A549 (cell line): Measurements from ENCODE around the gene ANGEL1. TPM values are rescaled to one million over a fixed set of nuclear protein-coding genes. Genes with fewer than 3 reads are reported as not detected.

Experiments
- ATAC-seq, 2 experiments: fragments of 200-7000 bp in 1 of 2; fragments of >200 bp in 1 of 2; cut with Nextera tagmentation in 1 of 2; cut with Tn5 transposase in 1 of 2; 3 replicates each; pipeline versions ENCODE4 v1.8.0 to v1.9.1; 2018 to 2020; ENCODE audit warnings: mild to moderate bottlenecking in 1 of 2, moderate library complexity in 1 of 2
- CTCF ChIA-PET: fragments of 300-600 bp; sonication (Branson Sonifier 250); formaldehyde crosslinking; extraction: SDS; loops from one replicate; lab custom pipeline; 2021; ENCODE audit warnings: antibody characterized with exemption, inconsistent platforms; lab: Yijun Ruan, JAX
- POLR2A ChIA-PET: fragments of 350-600 bp; formaldehyde crosslinking; extraction: SDS; loops from one replicate; lab custom pipeline; 2021; ENCODE audit warnings: antibody characterized with exemption, inconsistent platforms; lab: Yijun Ruan, JAX
- DNase-seq, 2 experiments: peaks; one replicate each; pipeline versions ENCODE4 v3.0.0 to v3.0.0-alpha.2; 2011 to 2016; ENCODE audit warnings: low read depth in 1 of 2, low spot score in 1 of 2
- FAIRE-seq: peaks from 2 replicates; lab custom pipeline; 2011; peaks lifted over from hg19 to GRCh38; lab: Jason Lieb, UNC
- H3K27ac ChIP-seq, 2 experiments: fragments of >200 bp; sonication (Bioruptor Twin); formaldehyde crosslinking; 3 replicates each; pipeline ENCODE4 v1.5.1; 2016 to 2017
- H3K4me1 ChIP-seq: fragments of >200 bp; sonication (Bioruptor Twin); formaldehyde crosslinking; 3 replicates; pipeline ENCODE4 v1.6.1; 2016
- H3K4me2 ChIP-seq: fragments of >200 bp; sonication (Bioruptor Twin); formaldehyde crosslinking; 3 replicates; pipeline ENCODE4 v1.6.1; 2016
- H3K4me3 ChIP-seq: fragments of >200 bp; sonication (Bioruptor Twin); formaldehyde crosslinking; 3 replicates; pipeline ENCODE4 v1.5.1; 2016
- H3K9me3 ChIP-seq: fragments of >200 bp; sonication (Bioruptor Twin); formaldehyde crosslinking; 3 replicates; pipeline ENCODE4 v1.6.1; 2016
- ATOH8 ChIP-seq: fragments of 250-450 bp; sonication (Bioruptor Pico); IDR thresholded peaks from 2 replicates; pipeline ENCODE4 v1.5.0; 2020; ENCODE audit warnings: low read depth, mild to moderate bottlenecking, moderate library complexity
- CBX8 ChIP-seq: fragments of 200-600 bp; sonication (generic); IDR thresholded peaks from 2 replicates; pipeline ENCODE4 v1.6.1; 2016
- EHF ChIP-seq: fragments of 250-450 bp; sonication (Bioruptor Pico); IDR thresholded peaks from 2 replicates; pipeline ENCODE4 v1.5.0; 2020; ENCODE audit warnings: mild to moderate bottlenecking
- ESRRA ChIP-seq: fragments of 150-350 bp; IDR thresholded peaks from 2 replicates; pipeline ENCODE4 v1.6.1; 2014; ENCODE audit warnings: mild to moderate bottlenecking, low read length, borderline replicate concordance
- FOSL2 ChIP-seq, 2 experiments: fragments of 450-650 bp in 1 of 2; fragments of >200 bp in 1 of 2; sonication (Bioruptor Twin) in 1 of 2; formaldehyde crosslinking; IDR thresholded peaks; 2 replicates each; pipeline versions ENCODE4 v1.5.0 to v1.6.1; 2016 to 2020; ENCODE audit warnings: mild to moderate bottlenecking in 1 of 2, moderate library complexity in 1 of 2
- KDM1A ChIP-seq: fragments of 200-600 bp; sonication (generic); IDR thresholded peaks from 2 replicates; pipeline ENCODE4 v1.6.1; 2016; ENCODE audit warnings: low read depth, mild to moderate bottlenecking
- KDM5A ChIP-seq: fragments of 200-600 bp; sonication (generic); IDR thresholded peaks from 2 replicates; pipeline ENCODE4 v1.6.1; 2016; ENCODE audit warnings: antibody characterized with exemption, mild to moderate bottlenecking
- NPAS2 ChIP-seq: fragments of 250-450 bp; sonication (Bioruptor Pico); IDR thresholded peaks from 2 replicates; pipeline ENCODE4 v1.8.0; 2022; ENCODE audit warnings: mild to moderate bottlenecking, moderate library complexity, borderline replicate concordance
- PHF8 ChIP-seq: fragments of 200-600 bp; sonication (generic); IDR thresholded peaks from 2 replicates; pipeline ENCODE4 v1.6.1; 2016; ENCODE audit warnings: low read depth, mild to moderate bottlenecking, antibody characterized with exemption, moderate library complexity, borderline replicate concordance
- POLR2A ChIP-seq: IDR thresholded peaks from 2 replicates; pipeline ENCODE4 v1.6.1; 2012; ENCODE audit warnings: mild to moderate bottlenecking, low read length
- RNF2 ChIP-seq: fragments of 200-600 bp; sonication (generic); IDR thresholded peaks from 2 replicates; pipeline ENCODE4 v1.6.1; 2016; ENCODE audit warnings: low read depth, mild to moderate bottlenecking, antibody characterized with exemption, moderate library complexity, borderline replicate concordance
- TFCP2L1 ChIP-seq: fragments of 250-450 bp; sonication (Bioruptor Pico); IDR thresholded peaks from 2 replicates; pipeline ENCODE4 v1.5.0; 2021; ENCODE audit warnings: mild to moderate bottlenecking
- TP53 ChIP-seq: fragments of 250-450 bp; sonication (Bioruptor Pico); IDR thresholded peaks from 2 replicates; pipeline ENCODE4 v1.5.0; 2021; ENCODE audit warnings: mild to moderate bottlenecking, moderate library complexity
- ZFP36 ChIP-seq: fragments of 450-650 bp; IDR thresholded peaks from 2 replicates; pipeline ENCODE4 v1.6.1; 2014; ENCODE audit warnings: borderline replicate concordance; ENCODE audit not compliant: partially characterized antibody
- ZNF302 ChIP-seq: fragments of 250-450 bp; sonication (Bioruptor Pico); IDR thresholded peaks from 2 replicates; pipeline ENCODE4 v1.9.0; 2021; ENCODE audit warnings: inconsistent platforms, mild to moderate bottlenecking, moderate library complexity
- WGBS: methylation state at CpG from one replicate; pipeline ENCODE4 v1.1.6; 2017; ENCODE audit errors: missing lambda C conversion rate; 5-methylcytosine and 5-hydroxymethylcytosine counted together
- polyA plus RNA-seq, 4 experiments: library from polyadenylated mRNA; depleted of rRNA in 3 of 4; stranded (reverse); fragments of >200 nt; fragmentation: RNase III in 1 of 4; extraction: RNeasy Plus Mini Kit Qiagen cat#74134 plus additional on column Dnase treatment in 1 of 4; gene quantifications; 2 replicates in 3 of 4; 3 replicates in 1 of 4; pipeline ENCODE4 v1.2.3, GENCODE V29; 2011 to 2017

ANGEL1 gene
- polyA plus RNA-seq, 2 of the 4 experiments (the other 2 are of a cell fraction) = 9.7 to 17.6 TPM

DNA sequence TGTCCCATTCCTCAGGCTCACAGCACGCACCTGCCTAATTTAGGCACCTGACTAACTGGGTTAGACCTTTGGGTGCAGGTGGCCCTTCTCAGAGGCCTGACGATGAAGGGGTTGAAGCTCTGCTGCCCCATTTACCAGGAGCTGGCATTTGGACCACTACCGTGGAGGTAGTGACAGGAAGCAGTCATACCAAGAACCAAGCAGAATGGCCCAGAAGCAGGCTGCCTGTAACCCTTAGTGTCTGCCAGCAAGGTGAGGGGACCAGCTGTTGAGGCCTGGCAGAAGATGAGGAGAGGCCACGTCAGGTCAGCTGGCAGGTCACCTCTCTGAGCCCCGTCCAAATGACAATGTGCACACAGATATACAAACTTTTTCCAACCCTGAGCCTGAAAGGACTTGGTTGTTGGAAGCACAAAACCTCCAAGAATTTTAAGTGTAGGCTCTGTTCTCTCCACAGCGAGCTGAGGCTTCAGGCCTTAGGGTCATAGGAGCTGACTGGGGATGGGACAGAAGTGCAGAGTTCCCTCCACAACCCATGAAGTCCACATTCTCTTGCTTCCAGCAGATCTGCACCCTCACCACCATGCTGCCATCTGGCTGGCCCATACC lies 28.3 kb downstream of the ANGEL1 start (continued):
- no peak for TF ChIP-seq ZFP36
- TF ChIP-seq EHF (CRISPR knock-in tag) = no peak

GRCh38 chr14:76782885-76783566 lies 29.7 kb downstream of the ANGEL1 start:
- CTCF ChIA-PET = interaction anchor here (0.9 to 7.9 kb wide), 7 partner anchors 7 to 72 kb away, joined by 3 to 87 read pairs (median 17); partner anchors contain the start of genes ANGEL1 and VASH1
- DNase-seq = no peak
- 76% methylated on average over 8 of the region's 9 CpGs for WGBS
- Histone ChIP-seq H3K4me3 (no peak overlapping the region), H3K9me3 (no peaks in the 10 kb centered on the region), H3K4me2 (no peak overlapping the region), H3K27ac (no peak overlapping the region), H3K4me1 (no peaks in the 10 kb centered on the region)
- TF ChIP-seq KDM1A (no peak), ZFP36 (no peak), CBX8 (no peak), TP53 (no peak), ZNF302 (CRISPR knock-in tag) (no peak), FOSL2 (IDR thresholded peaks at IDR 0.05) (no peak), FOSL2 (CRISPR knock-in tag; IDR thresholded peaks at IDR 0.05) (no peak), TFCP2L1 (no peak), ESRRA (no peak), PHF8 (no peak), NPAS2 (no peak), POLR2A (no peak), RNF2 (no peak)
- POLR2A ChIA-PET = no interaction called here
- no peak for FAIRE-seq
- no peak for ATAC-seq

DNA sequence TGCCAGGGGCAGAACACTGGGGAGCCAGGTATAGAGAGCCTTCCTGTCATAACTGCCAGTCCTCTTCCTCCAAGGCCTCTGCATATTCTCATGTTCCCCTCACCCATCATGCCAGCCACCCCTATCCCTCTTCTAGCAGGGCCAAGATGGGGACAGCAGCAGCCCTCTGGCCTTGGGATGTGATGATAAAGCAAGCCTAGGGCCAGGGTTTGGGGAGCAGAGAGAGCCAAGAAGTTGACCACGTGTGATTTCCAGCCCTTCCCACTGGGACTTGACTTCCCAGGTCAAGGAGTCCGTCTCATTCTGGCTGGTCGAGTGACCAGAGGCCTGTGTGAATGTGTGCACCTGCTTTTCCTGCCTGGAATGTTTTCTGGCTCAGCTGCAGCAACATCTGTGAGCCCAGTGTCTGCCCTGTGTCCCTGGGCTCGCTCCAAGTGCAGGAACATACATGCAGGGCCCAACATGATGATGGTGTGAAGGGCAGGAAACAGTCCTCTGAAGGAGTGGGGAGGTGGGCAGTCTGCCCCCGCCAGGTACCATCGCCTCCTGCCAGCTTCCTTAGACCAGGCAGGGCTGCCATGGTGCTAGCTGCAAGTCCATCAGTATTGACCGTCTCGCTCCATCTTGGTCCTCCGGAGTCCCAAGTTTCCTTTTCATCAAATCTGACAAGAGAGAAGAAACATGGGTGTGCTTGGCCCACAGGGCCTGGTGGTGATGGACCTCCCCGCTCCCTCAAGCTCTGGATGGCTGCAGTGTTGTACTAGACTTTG lies 30.4 kb downstream of the ANGEL1 start:
- Histone ChIP-seq H3K4me2 (no peak overlapping the region), H3K4me1 (no peaks in the 10 kb centered on the region), H3K9me3 (no peaks in the 10 kb centered on the region), H3K4me3 (no peak overlapping the region), H3K27ac (no peak overlapping the region)
- FAIRE-seq (no peak), ATAC-seq (no peak), DNase-seq (no peak)
- CTCF ChIA-PET = interaction anchor here (0.9 to 7.9 kb wide), 3 partner anchors 17 to 90 kb away, joined by 3 to 87 read pairs (median 6); no protein-coding TSS in a partner anchor
- TF ChIP-seq ATOH8 = no peak
- 82% methylated on average over 10 of the region's 10 CpGs for WGBS
- POLR2A ChIA-PET = no interaction called here

GRCh38 chr14:76781648-76782051 lies 31.0 kb downstream of the ANGEL1 start:
- ChIA-PET CTCF (interaction anchor here (0.9 to 7.9 kb wide), 6 partner anchors 11 to 90 kb away, joined by 3 to 87 read pairs (median 3); no protein-coding TSS in a partner anchor), POLR2A (no interaction called here)
- no peaks in the 10 kb centered on the region for H3K9me3 ChIP-seq
- no peaks in the 10 kb centered on the region for H3K4me1 ChIP-seq
- no peak overlapping the region for H3K4me3 ChIP-seq
- DNase-seq (no peak), ATAC-seq (no peak), FAIRE-seq (no peak)
- WGBS = 75% methylated on average over 2 of the region's 2 CpGs
- no peak overlapping the region for H3K4me2 ChIP-seq
- no peak for TF ChIP-seq KDM5A
- H3K27ac ChIP-seq = no peak overlapping the region
